OCI-LY1 (cell line): Measurements from ENCODE around the gene PYGM.

Experiments
- H2AFZ ChIP-seq: fragments of 200-600 bp; sonication (generic), shearing (Covaris generic); 2 replicates; pipeline ENCODE4 v1.6.0; 2014; ENCODE audit warnings: antibody characterized with exemption, mild to moderate bottlenecking, low read length
- H3F3A ChIP-seq: fragments of 200-600 bp; sonication (generic), shearing (Covaris generic); 2 replicates; pipeline ENCODE4 v1.6.0; 2014; ENCODE audit warnings: mild to moderate bottlenecking, antibody characterized with exemption, low read length, moderate library complexity; ENCODE audit not compliant: insufficient read depth
- H3K27ac ChIP-seq: fragments of 200-600 bp; sonication (generic); 2 replicates; pipeline ENCODE4 v1.5.1; 2014; ENCODE audit warnings: low read length, mixed run types, mild to moderate bottlenecking, low read depth; ENCODE audit not compliant: poor library complexity, severe bottlenecking
- H3K27me3 ChIP-seq: fragments of 200-600 bp; sonication (generic); 2 replicates; pipeline ENCODE4 v1.6.0; 2014; ENCODE audit warnings: antibody characterized with exemption, mild to moderate bottlenecking, low read length, moderate library complexity; ENCODE audit not compliant: insufficient read depth
- H3K36me3 ChIP-seq: fragments of 200-600 bp; sonication (generic); 2 replicates; pipeline ENCODE4 v1.6.1; 2014; ENCODE audit warnings: mild to moderate bottlenecking, antibody characterized with exemption, low read length, moderate library complexity, mixed read lengths; ENCODE audit not compliant: insufficient read depth
- H3K4me1 ChIP-seq: fragments of 200-600 bp; sonication (generic); 2 replicates; pipeline ENCODE4 v1.5.1; 2014; ENCODE audit warnings: mild to moderate bottlenecking, low read length, moderate library complexity; ENCODE audit not compliant: insufficient read depth, severe bottlenecking
- H3K4me2 ChIP-seq: fragments of 200-600 bp; sonication (generic), shearing (Covaris generic); 2 replicates; pipeline ENCODE4 v1.6.1; 2014; ENCODE audit warnings: low read length
- H3K4me3 ChIP-seq: fragments of 200-600 bp; sonication (generic); 2 replicates; pipeline ENCODE4 v1.5.1; 2014; ENCODE audit warnings: low read length, low read depth, mild to moderate bottlenecking, mixed read lengths; ENCODE audit not compliant: poor library complexity, severe bottlenecking
- H3K79me2 ChIP-seq: fragments of 200-600 bp; shearing (Covaris generic); 2 replicates; pipeline ENCODE4 v1.6.1; 2016; ENCODE audit warnings: mixed run types, low read length, mixed read lengths; ENCODE audit not compliant: insufficient read depth
- H3K9ac ChIP-seq: fragments of 200-600 bp; sonication (generic), shearing (Covaris generic); 2 replicates; pipeline ENCODE4 v1.6.1; 2014; ENCODE audit warnings: mild to moderate bottlenecking, low read length, mixed read lengths
- H3K9me2 ChIP-seq: fragments of 200-600 bp; sonication (generic), shearing (Covaris generic); 2 replicates; pipeline ENCODE4 v1.6.1; 2014; ENCODE audit warnings: low read depth, mild to moderate bottlenecking, low read length, mixed read lengths
- H3K9me3 ChIP-seq: fragments of 200-600 bp; shearing (Covaris generic); 2 replicates; pipeline ENCODE4 v1.6.1; 2014; ENCODE audit warnings: low read length, mixed read lengths
- H4K20me1 ChIP-seq: fragments of 200-600 bp; sonication (generic), shearing (Covaris generic); 2 replicates; pipeline ENCODE4 v1.6.0; 2016; ENCODE audit warnings: mild to moderate bottlenecking, low read length; ENCODE audit not compliant: insufficient read depth
- EZH2 ChIP-seq: fragments of 200-600 bp; sonication (generic), shearing (Covaris generic); IDR thresholded peaks from 2 replicates; pipeline ENCODE4 v1.8.0; 2017; ENCODE audit warnings: borderline replicate concordance, mixed run types, mild to moderate bottlenecking, antibody characterized with exemption, low read length, moderate library complexity, mixed read lengths
- TF ChIP-seq, protein P1 (sequence below): fragments of 200-600 bp; sonication (generic), shearing (Covaris generic); IDR thresholded peaks from 2 replicates; pipeline ENCODE4 v1.5.1; 2017; ENCODE audit warnings: mild to moderate bottlenecking, antibody characterized with exemption, low read length, moderate library complexity, mixed read lengths

Gene PYGM

DNA sequence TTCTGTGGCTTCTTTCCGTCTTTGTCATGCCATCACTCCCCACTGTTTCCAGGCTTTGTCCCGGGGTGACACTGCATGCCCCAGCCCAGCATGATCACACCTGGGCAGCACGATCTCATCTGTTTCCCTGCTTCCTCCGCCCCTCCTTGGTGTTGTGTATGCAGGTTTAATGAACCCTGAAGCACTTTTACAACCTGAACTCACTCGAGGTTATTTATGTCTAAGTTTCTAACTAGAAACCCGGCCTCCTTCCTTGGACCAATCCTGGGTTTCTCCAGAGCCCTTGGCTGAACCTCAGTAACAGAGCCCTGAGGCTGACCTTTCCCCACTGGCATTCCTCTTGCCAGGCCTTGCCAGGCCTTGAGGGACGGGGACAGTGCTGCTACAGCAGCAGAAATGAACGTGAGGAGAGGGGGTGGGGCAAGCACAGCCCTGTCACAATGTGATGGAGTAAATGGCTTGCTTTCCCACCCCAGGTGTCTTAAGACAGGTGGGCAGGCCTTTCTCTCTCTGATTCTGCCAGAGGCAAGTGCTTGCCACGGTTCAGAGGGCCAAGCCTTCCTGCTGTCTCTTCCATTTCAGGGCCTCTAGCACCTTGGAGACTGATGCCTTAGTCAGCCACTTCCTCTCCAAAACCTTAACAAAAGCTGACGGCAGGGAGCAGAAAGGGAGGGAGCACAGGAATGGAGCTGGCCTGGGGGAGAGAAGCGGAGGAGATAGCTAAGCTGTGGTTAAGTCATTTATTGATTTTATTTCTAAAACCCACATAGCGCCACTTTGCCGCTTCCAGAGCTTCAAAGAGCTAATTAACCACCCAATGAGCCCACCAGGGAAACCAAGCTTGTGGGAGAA, 3.1 kb upstream of the PYGM start:
- H3K9me2 ChIP-seq = no peaks in the 10 kb centered on the region
- TF ChIP-seq, protein P1, sequence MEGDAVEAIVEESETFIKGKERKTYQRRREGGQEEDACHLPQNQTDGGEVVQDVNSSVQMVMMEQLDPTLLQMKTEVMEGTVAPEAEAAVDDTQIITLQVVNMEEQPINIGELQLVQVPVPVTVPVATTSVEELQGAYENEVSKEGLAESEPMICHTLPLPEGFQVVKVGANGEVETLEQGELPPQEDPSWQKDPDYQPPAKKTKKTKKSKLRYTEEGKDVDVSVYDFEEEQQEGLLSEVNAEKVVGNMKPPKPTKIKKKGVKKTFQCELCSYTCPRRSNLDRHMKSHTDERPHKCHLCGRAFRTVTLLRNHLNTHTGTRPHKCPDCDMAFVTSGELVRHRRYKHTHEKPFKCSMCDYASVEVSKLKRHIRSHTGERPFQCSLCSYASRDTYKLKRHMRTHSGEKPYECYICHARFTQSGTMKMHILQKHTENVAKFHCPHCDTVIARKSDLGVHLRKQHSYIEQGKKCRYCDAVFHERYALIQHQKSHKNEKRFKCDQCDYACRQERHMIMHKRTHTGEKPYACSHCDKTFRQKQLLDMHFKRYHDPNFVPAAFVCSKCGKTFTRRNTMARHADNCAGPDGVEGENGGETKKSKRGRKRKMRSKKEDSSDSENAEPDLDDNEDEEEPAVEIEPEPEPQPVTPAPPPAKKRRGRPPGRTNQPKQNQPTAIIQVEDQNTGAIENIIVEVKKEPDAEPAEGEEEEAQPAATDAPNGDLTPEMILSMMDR = no peak
- no peak for TF ChIP-seq EZH2
- H2AFZ ChIP-seq = no peak overlapping the region
- no peak overlapping the region for H3K4me2 ChIP-seq
- no peaks in the 10 kb centered on the region for H3K79me2 ChIP-seq
- 0 out of 2 replicates have a peak, but pooled peaks cover 6% of the 10 kb centered on the region for H3F3A ChIP-seq
- H3K4me1 ChIP-seq = peaks cover 29% of the 10 kb centered on the region
- H3K36me3 ChIP-seq = peaks cover 56% of the 10 kb centered on the region
- H3K27ac ChIP-seq = peak overlapping the region; percentile 61
- H4K20me1 ChIP-seq = no peaks in the 10 kb centered on the region
- no peak overlapping the region for H3K4me3 ChIP-seq
- H3K9me3 ChIP-seq = no peaks in the 10 kb centered on the region
- H3K27me3 ChIP-seq = no peaks in the 10 kb centered on the region
- H3K9ac ChIP-seq = no peak overlapping the region; the same call in 1 of the 2 replicates

DNA sequence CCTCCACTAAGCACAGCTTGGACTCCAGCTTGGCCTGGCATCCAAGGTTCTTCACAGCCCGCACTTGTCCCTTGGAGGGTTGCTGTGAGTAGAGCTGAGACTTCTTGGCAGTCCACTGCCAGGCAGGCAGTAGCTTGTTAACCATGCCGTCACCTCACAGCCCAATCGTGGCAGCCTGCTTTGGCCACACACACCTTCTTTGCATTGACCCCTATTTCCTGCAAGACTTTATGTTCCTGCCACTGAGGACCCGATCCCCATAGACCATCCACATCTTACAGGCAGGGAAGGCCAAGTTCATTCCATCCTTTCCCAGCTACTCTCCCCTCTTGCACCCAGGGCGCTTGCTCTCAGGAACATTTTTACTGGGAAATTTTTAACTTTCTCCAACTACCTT, 2.5 kb upstream of the PYGM start:
- Histone ChIP-seq H3K4me2 (no peak overlapping the region), H3K9me2 (no peaks in the 10 kb centered on the region), H2AFZ (no peak overlapping the region), H4K20me1 (no peaks in the 10 kb centered on the region), H3K4me3 (no peak overlapping the region), H3K27me3 (no peaks in the 10 kb centered on the region; the same call in 1 of the 2 replicates), H3K4me1 (peaks cover 29% of the 10 kb centered on the region), H3F3A (0 out of 2 replicates have a peak, but pooled peaks cover 6% of the 10 kb centered on the region), H3K9ac (no peak overlapping the region), H3K27ac (peak overlapping the region; percentile 61), H3K36me3 (peaks cover 50% of the 10 kb centered on the region), H3K9me3 (no peaks in the 10 kb centered on the region), H3K79me2 (no peaks in the 10 kb centered on the region)
- TF ChIP-seq, protein P1 = no peak
- TF ChIP-seq EZH2 = no peak

DNA sequence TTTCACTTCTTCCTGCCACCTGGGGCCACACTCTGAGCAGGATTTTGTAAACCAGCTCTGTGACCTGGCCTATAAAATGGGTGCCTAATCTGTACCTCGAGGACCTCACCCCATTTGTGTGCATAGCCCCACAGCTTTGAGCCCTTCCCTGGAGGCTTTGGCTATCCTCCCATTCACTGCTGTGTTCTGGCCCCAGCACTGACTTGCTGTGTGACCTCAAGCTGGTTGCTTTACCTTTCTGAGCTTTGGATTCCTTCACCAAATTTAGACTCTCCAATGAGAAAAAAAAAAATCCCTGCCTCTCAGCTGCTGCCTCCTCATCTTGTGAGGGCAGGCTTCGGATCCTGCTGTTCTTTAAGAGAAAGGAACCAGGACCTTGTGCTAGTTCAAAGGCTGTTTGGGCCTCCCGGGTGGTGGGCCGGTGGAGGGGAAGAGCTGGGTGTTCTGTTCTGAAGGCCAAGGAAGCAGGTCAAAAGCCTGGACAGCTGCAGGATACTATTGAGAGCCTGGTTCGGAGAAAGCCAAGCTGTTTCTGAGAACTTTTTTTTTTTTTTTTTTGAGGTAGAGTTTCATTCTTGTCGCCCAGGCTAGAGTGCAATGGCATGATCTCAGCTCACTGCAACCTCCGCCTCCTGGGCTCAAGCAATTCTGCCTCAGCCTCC, 1.1 kb upstream of the PYGM start:
- Histone ChIP-seq H3K9me3 (no peaks in the 10 kb centered on the region), H3K9me2 (no peaks in the 10 kb centered on the region), H3F3A (0 out of 2 replicates have a peak, but pooled peaks cover 6% of the 10 kb centered on the region), H3K27me3 (no peaks in the 10 kb centered on the region; the same call in 1 of the 2 replicates), H3K79me2 (no peaks in the 10 kb centered on the region), H3K27ac (no peak overlapping the region), H3K36me3 (peaks cover 38% of the 10 kb centered on the region), H2AFZ (no peak overlapping the region), H3K4me2 (no peak overlapping the region), H3K4me3 (no peak overlapping the region), H3K4me1 (peaks cover 29% of the 10 kb centered on the region), H3K9ac (no peak overlapping the region), H4K20me1 (no peaks in the 10 kb centered on the region)
- TF ChIP-seq EZH2 = no peak
- TF ChIP-seq, protein P1 = no peak
